Stimulated activated CD8-positive, alpha-beta memory T cell treated with anti-CD3 and anti-CD28 coated beads, Interleukin-2, amount 100 ng/mL, for 1 hour (primary cell): ENCODE measurements around the gene CCDC85B.
A peak's percentile ranks its signal among the peaks of the same experiment; 100 is the strongest.

Experiments
- DNase-seq, 2 donors: peaks; one replicate each; pipeline ENCODE4 v3.0.0-alpha.2; 2020; ENCODE audit warnings: low read depth in 2 of 2

CCDC85B gene

GRCh38 chr11:65869643-65870306, 20.7 kb upstream of the CCDC85B start:
- DNase-seq = no peak

- no peak for DNase-seq
Measured at GRCh38 chr11:65870307-65870658, 20.2 kb upstream of the CCDC85B start.

GRCh38 chr11:65870706-65871681, 19.5 kb upstream of the CCDC85B start:
- no peak for DNase-seq

- no peak for DNase-seq
Measured at GRCh38 chr11:65871811-65872548, 18.5 kb upstream of the CCDC85B start.

- DNase-seq = no peak
Measured at GRCh38 chr11:65872586-65873317, 17.7 kb upstream of the CCDC85B start, which contains the start of gene EFEMP2. EFEMP2 (minus strand) TSS chr11:65872800; CDS start chr11:65872354, 446 bp downstream.

- DNase-seq = peak; percentile 95 to 97
Measured at GRCh38 chr11:65873318-65874156, 16.9 kb upstream of the CCDC85B start.

GRCh38 chr11:65879617-65880016, 10.9 kb upstream of the CCDC85B start, which contains the start of gene CTSW:
CTSW (plus strand) TSS chr11:65879837; CDS start chr11:65879855, 18 bp downstream.
- DNase-seq = no peak

- DNase-seq = no peak
Measured at GRCh38 chr11:65880027-65880426, 10.4 kb upstream of the CCDC85B start.

- DNase-seq = no peak
Measured at GRCh38 chr11:65880844-65881421, 9.5 kb upstream of the CCDC85B start.

- no peak for DNase-seq
Measured at GRCh38 chr11:65882120-65883057, 8.1 kb upstream of the CCDC85B start.

- DNase-seq = no peak
Measured at GRCh38 chr11:65883058-65883761, 7.3 kb upstream of the CCDC85B start.

GRCh38 chr11:65883786-65884715, 6.4 kb upstream of the CCDC85B start:
- DNase-seq = no peak

- DNase-seq = peak; percentile 62 to 67
Measured at GRCh38 chr11:65884716-65885092, 5.8 kb upstream of the CCDC85B start.

GRCh38 chr11:65885231-65885630, 5.2 kb upstream of the CCDC85B start:
- no peak for DNase-seq

- no peak for DNase-seq
Measured at GRCh38 chr11:65885808-65886536, 4.5 kb upstream of the CCDC85B start.
